ENCODE results near the gene ARHGEF16.
A peak's percentile ranks its signal among the peaks of the same experiment; 100 is the strongest.

ARHGEF16 gene

GRCh38 chr1:3483801-3484444 lies 29.5 kb downstream of the ARHGEF16 start:
- Histone ChIP-seq H3K27ac (no peak overlapping the region), H3K9me3 (ENCODE audit: severe bottlenecking) (no peaks in the 10 kb centered on the region), H3K4me3 (ENCODE audit: low read depth, low read length) (no peak overlapping the region), H3K27me3 (ENCODE audit: insufficient read depth, low read depth, severe bottlenecking) (no peaks in the 10 kb centered on the region), H3K36me3 (no peaks in the 10 kb centered on the region; the same call in 1 of the 2 replicates)
- peak; percentile 71 for DNase-seq
- TF ChIP-seq, protein P1, sequence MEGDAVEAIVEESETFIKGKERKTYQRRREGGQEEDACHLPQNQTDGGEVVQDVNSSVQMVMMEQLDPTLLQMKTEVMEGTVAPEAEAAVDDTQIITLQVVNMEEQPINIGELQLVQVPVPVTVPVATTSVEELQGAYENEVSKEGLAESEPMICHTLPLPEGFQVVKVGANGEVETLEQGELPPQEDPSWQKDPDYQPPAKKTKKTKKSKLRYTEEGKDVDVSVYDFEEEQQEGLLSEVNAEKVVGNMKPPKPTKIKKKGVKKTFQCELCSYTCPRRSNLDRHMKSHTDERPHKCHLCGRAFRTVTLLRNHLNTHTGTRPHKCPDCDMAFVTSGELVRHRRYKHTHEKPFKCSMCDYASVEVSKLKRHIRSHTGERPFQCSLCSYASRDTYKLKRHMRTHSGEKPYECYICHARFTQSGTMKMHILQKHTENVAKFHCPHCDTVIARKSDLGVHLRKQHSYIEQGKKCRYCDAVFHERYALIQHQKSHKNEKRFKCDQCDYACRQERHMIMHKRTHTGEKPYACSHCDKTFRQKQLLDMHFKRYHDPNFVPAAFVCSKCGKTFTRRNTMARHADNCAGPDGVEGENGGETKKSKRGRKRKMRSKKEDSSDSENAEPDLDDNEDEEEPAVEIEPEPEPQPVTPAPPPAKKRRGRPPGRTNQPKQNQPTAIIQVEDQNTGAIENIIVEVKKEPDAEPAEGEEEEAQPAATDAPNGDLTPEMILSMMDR (IDR thresholded peaks at IDR 0.05; ENCODE audit: low read depth, low read length): peak; percentile 85

GRCh38 chr1:3485016-3485415 lies 30.6 kb downstream of the ARHGEF16 start:
- Histone ChIP-seq H3K4me3 (ENCODE audit: low read depth, low read length) (no peak overlapping the region), H3K27me3 (ENCODE audit: insufficient read depth, low read depth, severe bottlenecking) (no peaks in the 10 kb centered on the region), H3K9me3 (ENCODE audit: severe bottlenecking) (no peaks in the 10 kb centered on the region), H3K36me3 (no peaks in the 10 kb centered on the region), H3K27ac (no peak overlapping the region)
- TF ChIP-seq, protein P1 (IDR thresholded peaks at IDR 0.05; ENCODE audit: low read depth, low read length): no peak
- DNase-seq: no peak

DNA sequence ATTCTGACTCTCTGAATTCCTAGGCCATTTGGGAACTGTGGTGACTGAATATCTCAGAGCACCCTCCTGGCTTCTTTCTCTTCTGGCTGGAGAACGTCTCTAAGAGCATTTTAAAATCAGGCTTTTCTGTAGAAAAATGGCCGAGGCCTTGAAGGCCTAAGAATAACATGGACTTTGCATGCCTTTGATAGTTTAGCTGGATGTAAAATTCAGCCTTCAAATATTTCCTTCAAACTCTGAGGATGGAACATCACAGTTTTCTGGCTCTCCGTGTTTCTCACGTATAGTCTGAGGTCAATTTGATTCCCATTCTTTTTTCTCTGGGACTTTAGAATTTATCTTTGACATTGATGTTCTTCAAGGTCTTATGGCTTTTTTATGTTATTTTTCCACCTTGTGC lies 34.0 kb downstream of the ARHGEF16 start:
- H3K27ac ChIP-seq: no peak overlapping the region
- H3K27me3 ChIP-seq (ENCODE audit: insufficient read depth, low read depth, severe bottlenecking): no peaks in the 10 kb centered on the region
- DNase-seq: no peak
- H3K4me3 ChIP-seq (ENCODE audit: low read depth, low read length): no peak overlapping the region
- TF ChIP-seq, protein P1 (IDR thresholded peaks at IDR 0.05; ENCODE audit: low read depth, low read length): no peak
- H3K36me3 ChIP-seq: no peaks in the 10 kb centered on the region
- H3K9me3 ChIP-seq (ENCODE audit: severe bottlenecking): no peaks in the 10 kb centered on the region

GRCh38 chr1:3490046-3490745 lies 35.7 kb downstream of the ARHGEF16 start:
- Histone ChIP-seq H3K27ac (no peak overlapping the region), H3K27me3 (ENCODE audit: insufficient read depth, low read depth, severe bottlenecking) (no peaks in the 10 kb centered on the region), H3K36me3 (no peaks in the 10 kb centered on the region), H3K4me3 (ENCODE audit: low read depth, low read length) (no peak overlapping the region), H3K9me3 (ENCODE audit: severe bottlenecking) (no peaks in the 10 kb centered on the region)
- no peak for DNase-seq
- TF ChIP-seq, protein P1 (IDR thresholded peaks at IDR 0.05; ENCODE audit: low read depth, low read length): no peak

DNA sequence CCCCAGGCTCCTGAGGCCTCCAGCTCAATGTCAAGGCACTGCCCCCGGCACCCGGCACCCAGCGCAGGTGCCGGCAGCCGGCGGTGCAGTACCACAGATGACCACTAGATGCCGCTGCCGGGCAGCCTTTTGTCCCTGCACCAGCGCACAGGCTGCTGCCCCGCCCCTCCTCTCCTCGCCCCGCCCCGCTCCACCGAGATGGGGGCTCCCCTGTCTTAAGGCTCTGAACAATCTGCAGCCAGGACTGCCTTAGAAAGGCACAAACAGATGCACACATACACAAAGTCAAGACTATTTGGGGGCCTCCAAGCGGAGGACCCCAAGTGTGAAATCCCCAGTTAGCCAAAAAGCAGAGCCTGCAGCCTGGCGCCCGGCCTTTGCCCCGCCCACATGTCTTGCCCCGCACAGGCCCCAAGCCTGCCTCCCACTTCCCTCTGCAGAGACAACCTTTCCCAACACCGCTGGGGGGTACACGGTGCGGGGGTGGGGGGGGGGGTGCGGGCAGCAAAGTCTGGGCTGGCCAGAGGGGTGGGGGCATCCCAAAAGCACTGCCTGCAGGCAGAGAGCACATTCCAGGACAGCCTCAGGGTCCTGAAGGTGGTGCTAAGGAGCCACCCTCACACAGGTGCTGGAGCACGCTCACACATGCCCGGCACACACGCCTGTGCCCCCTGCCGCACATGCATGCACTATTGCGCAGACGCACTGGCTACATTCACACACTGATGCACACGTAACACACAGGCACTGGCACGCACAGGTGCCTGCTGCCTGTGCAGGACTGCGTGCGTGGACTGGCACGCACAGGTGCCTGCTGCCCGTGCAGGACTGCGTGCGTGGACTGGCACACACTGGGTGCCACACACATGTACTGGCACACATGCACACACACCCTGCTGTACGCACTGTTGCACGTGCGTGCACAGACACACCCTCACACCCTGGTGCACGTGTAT lies 37.1 kb downstream of the ARHGEF16 start:
- no peak overlapping the region for H3K27ac ChIP-seq
- TF ChIP-seq, protein P1 (IDR thresholded peaks at IDR 0.05; ENCODE audit: low read depth, low read length): peak; percentile 95
- H3K9me3 ChIP-seq (ENCODE audit: severe bottlenecking): no peaks in the 10 kb centered on the region
- no peaks in the 10 kb centered on the region for H3K27me3 ChIP-seq (ENCODE audit: insufficient read depth, low read depth, severe bottlenecking)
- H3K36me3 ChIP-seq: no peaks in the 10 kb centered on the region
- H3K4me3 ChIP-seq (ENCODE audit: low read depth, low read length): peak overlapping the region; percentile 26
- peak; percentile 81 for DNase-seq
